ENCODE measurements around the gene SART3. TPM values are rescaled to one million over a fixed set of nuclear protein-coding genes. Genes with fewer than 3 reads are reported as not detected.

SART3 gene
- total and polyA plus RNA-seq, 4 donors = 5.9 to 37.1 (median 23.5) TPM

- Histone ChIP-seq H3K4me3 (ENCODE audit: low read depth in 1 of 3, low read length in 3 of 3) (no peak overlapping the region), H3K4me1 (ENCODE audit: control insufficient read depth in 4 of 4, insufficient read depth in 4 of 4, low read length in 3 of 4) (peaks cover 2 to 13% (median 6%) of the 10 kb centered on the region in 4 donors), H3K9me3 (ENCODE audit: control insufficient read depth in 4 of 4, low read length in 3 of 4) (no peaks in the 10 kb centered on the region), H3K9ac (ENCODE audit: low read depth in 1 of 2, low read length in 2 of 2) (peak overlapping the region in 1 of 2 donors; percentile 8), H3K27ac (ENCODE audit: low read depth in 1 of 2, low read length in 2 of 2) (no peak overlapping the region), H3K27me3 (ENCODE audit: control insufficient read depth in 4 of 4, insufficient read depth in 4 of 4, low read length in 3 of 4) (no peaks in the 10 kb centered on the region), H3K36me3 (ENCODE audit: control insufficient read depth in 4 of 4, insufficient read depth in 3 of 4, low read depth in 1 of 4, low read length in 3 of 4) (peaks cover 0 to 36% (median 27%) of the 10 kb centered on the region in 4 donors)
- no peak for DNase-seq (ENCODE audit: low spot score)
- TF ChIP-seq RAD21 (IDR thresholded peaks at IDR 0.05) = no peak
- TF ChIP-seq YY1 (IDR thresholded peaks at IDR 0.05) = no peak
- TF ChIP-seq RXRA (IDR thresholded peaks at IDR 0.05) = no peak
- TF ChIP-seq, protein P1, sequence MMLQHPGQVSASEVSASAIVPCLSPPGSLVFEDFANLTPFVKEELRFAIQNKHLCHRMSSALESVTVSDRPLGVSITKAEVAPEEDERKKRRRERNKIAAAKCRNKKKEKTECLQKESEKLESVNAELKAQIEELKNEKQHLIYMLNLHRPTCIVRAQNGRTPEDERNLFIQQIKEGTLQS (IDR thresholded peaks at IDR 0.05) = no peak
- no peak for TF ChIP-seq FOXA1 (IDR thresholded peaks at IDR 0.05)
- no peak for TF ChIP-seq ZBTB33 (IDR thresholded peaks at IDR 0.05)
- TF ChIP-seq TAF1 (conservative IDR thresholded peaks at IDR 0.05) = no peak
- TF ChIP-seq CTCF (IDR thresholded peaks at IDR 0.05; ENCODE audit: low read depth, low read length, missing input control) = no peak
- TF ChIP-seq, protein P2, sequence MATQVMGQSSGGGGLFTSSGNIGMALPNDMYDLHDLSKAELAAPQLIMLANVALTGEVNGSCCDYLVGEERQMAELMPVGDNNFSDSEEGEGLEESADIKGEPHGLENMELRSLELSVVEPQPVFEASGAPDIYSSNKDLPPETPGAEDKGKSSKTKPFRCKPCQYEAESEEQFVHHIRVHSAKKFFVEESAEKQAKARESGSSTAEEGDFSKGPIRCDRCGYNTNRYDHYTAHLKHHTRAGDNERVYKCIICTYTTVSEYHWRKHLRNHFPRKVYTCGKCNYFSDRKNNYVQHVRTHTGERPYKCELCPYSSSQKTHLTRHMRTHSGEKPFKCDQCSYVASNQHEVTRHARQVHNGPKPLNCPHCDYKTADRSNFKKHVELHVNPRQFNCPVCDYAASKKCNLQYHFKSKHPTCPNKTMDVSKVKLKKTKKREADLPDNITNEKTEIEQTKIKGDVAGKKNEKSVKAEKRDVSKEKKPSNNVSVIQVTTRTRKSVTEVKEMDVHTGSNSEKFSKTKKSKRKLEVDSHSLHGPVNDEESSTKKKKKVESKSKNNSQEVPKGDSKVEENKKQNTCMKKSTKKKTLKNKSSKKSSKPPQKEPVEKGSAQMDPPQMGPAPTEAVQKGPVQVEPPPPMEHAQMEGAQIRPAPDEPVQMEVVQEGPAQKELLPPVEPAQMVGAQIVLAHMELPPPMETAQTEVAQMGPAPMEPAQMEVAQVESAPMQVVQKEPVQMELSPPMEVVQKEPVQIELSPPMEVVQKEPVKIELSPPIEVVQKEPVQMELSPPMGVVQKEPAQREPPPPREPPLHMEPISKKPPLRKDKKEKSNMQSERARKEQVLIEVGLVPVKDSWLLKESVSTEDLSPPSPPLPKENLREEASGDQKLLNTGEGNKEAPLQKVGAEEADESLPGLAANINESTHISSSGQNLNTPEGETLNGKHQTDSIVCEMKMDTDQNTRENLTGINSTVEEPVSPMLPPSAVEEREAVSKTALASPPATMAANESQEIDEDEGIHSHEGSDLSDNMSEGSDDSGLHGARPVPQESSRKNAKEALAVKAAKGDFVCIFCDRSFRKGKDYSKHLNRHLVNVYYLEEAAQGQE (IDR thresholded peaks at IDR 0.05) = no peak
- TF ChIP-seq EGR1 (IDR thresholded peaks at IDR 0.05; ENCODE audit: low read depth in 2 of 2) = no peak
- TF ChIP-seq GABPA (IDR thresholded peaks at IDR 0.05 in 1 of 2, conservative IDR thresholded peaks at IDR 0.05 in 1 of 2) = no peak
- WGBS = 79% methylated on average over 10 of the region's 10 CpGs
Observed at GRCh38 chr12:108568338-108569154, 7.6 kb upstream of the SART3 start.

Measured in liver (tissue), 9 donors.